ENCODE results near the gene GCLM.

GCLM gene

GRCh38 chr1:93899543-93900207, 9.6 kb downstream of the GCLM start:
- H3K4me3 ChIP-seq (ENCODE audit: low read depth in 1 of 2, low read length in 2 of 2) = no peak overlapping the region
- no peaks in the 10 kb centered on the region for H3K9me3 ChIP-seq (ENCODE audit: control insufficient read depth in 1 of 2, low read length in 2 of 2)
- no peak overlapping the region for H3K9ac ChIP-seq (ENCODE audit: low read depth in 1 of 2, low read length in 2 of 2)
- H3K36me3 ChIP-seq (ENCODE audit: control insufficient read depth in 1 of 2, insufficient read depth in 2 of 2, low read length in 2 of 2) = peaks cover 3 to 27% of the 10 kb centered on the region in 2 donors
- no peaks in the 10 kb centered on the region for H3K27me3 ChIP-seq (ENCODE audit: control insufficient read depth in 1 of 2, insufficient read depth in 2 of 2, low read length in 2 of 2)
- peaks cover 9 to 11% of the 10 kb centered on the region in 2 donors for H3K4me1 ChIP-seq (ENCODE audit: control insufficient read depth in 1 of 2, insufficient read depth in 2 of 2, low read length in 2 of 2)
- no peak overlapping the region for H3K27ac ChIP-seq (ENCODE audit: low read depth, low read length)

- Histone ChIP-seq H3K27me3 (ENCODE audit: control insufficient read depth in 1 of 2, insufficient read depth in 2 of 2, low read length in 2 of 2) (no peaks in the 10 kb centered on the region), H3K36me3 (ENCODE audit: control insufficient read depth in 1 of 2, insufficient read depth in 2 of 2, low read length in 2 of 2) (peaks cover 10 to 15% of the 10 kb centered on the region in 2 donors), H3K27ac (ENCODE audit: low read depth, low read length) (no peak overlapping the region), H3K9ac (ENCODE audit: low read depth in 1 of 2, low read length in 2 of 2) (no peak overlapping the region), H3K4me1 (ENCODE audit: control insufficient read depth in 1 of 2, insufficient read depth in 2 of 2, low read length in 2 of 2) (no peaks in the 10 kb centered on the region), H3K4me3 (ENCODE audit: low read depth in 1 of 2, low read length in 2 of 2) (no peak overlapping the region), H3K9me3 (ENCODE audit: control insufficient read depth in 1 of 2, low read length in 2 of 2) (no peaks in the 10 kb centered on the region)
These were observed 20.3 kb downstream of the GCLM start for GRCh38 chr1:93888900-93889299.

- Histone ChIP-seq H3K9ac (ENCODE audit: low read depth in 1 of 2, low read length in 2 of 2) (no peak overlapping the region), H3K27me3 (ENCODE audit: control insufficient read depth in 1 of 2, insufficient read depth in 2 of 2, low read length in 2 of 2) (no peaks in the 10 kb centered on the region), H3K36me3 (ENCODE audit: control insufficient read depth in 1 of 2, insufficient read depth in 2 of 2, low read length in 2 of 2) (peaks cover 0 to 5% of the 10 kb centered on the region in 2 donors), H3K27ac (ENCODE audit: low read depth, low read length) (no peak overlapping the region), H3K4me1 (ENCODE audit: control insufficient read depth in 1 of 2, insufficient read depth in 2 of 2, low read length in 2 of 2) (peaks cover 12 to 14% of the 10 kb centered on the region in 2 donors), H3K9me3 (ENCODE audit: control insufficient read depth in 1 of 2, low read length in 2 of 2) (no peaks in the 10 kb centered on the region), H3K4me3 (ENCODE audit: low read depth in 1 of 2, low read length in 2 of 2) (no peak overlapping the region)
These were observed 27.0 kb downstream of the GCLM start for GRCh38 chr1:93882269-93882668.

GRCh38 chr1:93880731-93881130, 28.5 kb downstream of the GCLM start:
- Histone ChIP-seq H3K27ac (ENCODE audit: low read depth, low read length) (no peak overlapping the region), H3K9me3 (ENCODE audit: control insufficient read depth in 1 of 2, low read length in 2 of 2) (no peaks in the 10 kb centered on the region), H3K9ac (ENCODE audit: low read depth in 1 of 2, low read length in 2 of 2) (no peak overlapping the region), H3K36me3 (ENCODE audit: control insufficient read depth in 1 of 2, insufficient read depth in 2 of 2, low read length in 2 of 2) (peaks cover 0 to 15% of the 10 kb centered on the region in 2 donors), H3K27me3 (ENCODE audit: control insufficient read depth in 1 of 2, insufficient read depth in 2 of 2, low read length in 2 of 2) (no peaks in the 10 kb centered on the region), H3K4me1 (ENCODE audit: control insufficient read depth in 1 of 2, insufficient read depth in 2 of 2, low read length in 2 of 2) (peaks cover 16 to 21% of the 10 kb centered on the region in 2 donors), H3K4me3 (ENCODE audit: low read depth in 1 of 2, low read length in 2 of 2) (no peak overlapping the region)

GRCh38 chr1:93878889-93879586, 30.2 kb downstream of the GCLM start, which contains the start of gene DNTTIP2:
DNTTIP2 (minus strand) TSS chr1:93879206; CDS start chr1:93879148, 58 bp downstream.
- peak within 1 kb of the TSS; percentile 82 for H3K27ac ChIP-seq (ENCODE audit: low read depth, low read length)
- no peaks in the 10 kb centered on the region for H3K27me3 ChIP-seq (ENCODE audit: control insufficient read depth in 1 of 2, insufficient read depth in 2 of 2, low read length in 2 of 2)

GRCh38 chr1:93878501-93878888, 30.7 kb downstream of the GCLM start:
- Histone ChIP-seq H3K27me3 (ENCODE audit: control insufficient read depth in 1 of 2, insufficient read depth in 2 of 2, low read length in 2 of 2) (no peaks in the 10 kb centered on the region), H3K27ac (ENCODE audit: low read depth, low read length) (peak overlapping the region; percentile 82)

More at GRCh38 chr1:93878889-93879586, 30.2 kb downstream of the GCLM start, which contains the start of gene DNTTIP2:
- peaks cover 16 to 21% of the 10 kb centered on the region in 2 donors for H3K4me1 ChIP-seq (ENCODE audit: control insufficient read depth in 1 of 2, insufficient read depth in 2 of 2, low read length in 2 of 2)
- peaks cover 13 to 32% of the 10 kb centered on the region in 2 donors for H3K36me3 ChIP-seq (ENCODE audit: control insufficient read depth in 1 of 2, insufficient read depth in 2 of 2, low read length in 2 of 2)
- no peaks in the 10 kb centered on the region for H3K9me3 ChIP-seq (ENCODE audit: control insufficient read depth in 1 of 2, low read length in 2 of 2)
- H3K4me3 ChIP-seq (ENCODE audit: low read depth in 1 of 2, low read length in 2 of 2) = peak within 1 kb of the TSS; percentile 90 to 97
- peak within 1 kb of the TSS; percentile 81 to 98 for H3K9ac ChIP-seq (ENCODE audit: low read depth in 1 of 2, low read length in 2 of 2)

GRCh38 chr1:93877529-93877928, 31.7 kb downstream of the GCLM start:
- peaks cover 15 to 46% of the 10 kb centered on the region in 2 donors for H3K36me3 ChIP-seq (ENCODE audit: control insufficient read depth in 1 of 2, insufficient read depth in 2 of 2, low read length in 2 of 2)
- H3K9me3 ChIP-seq (ENCODE audit: control insufficient read depth in 1 of 2, low read length in 2 of 2) = no peaks in the 10 kb centered on the region
- no peaks in the 10 kb centered on the region for H3K27me3 ChIP-seq (ENCODE audit: control insufficient read depth in 1 of 2, insufficient read depth in 2 of 2, low read length in 2 of 2)
- no peak overlapping the region for H3K4me3 ChIP-seq (ENCODE audit: low read depth in 1 of 2, low read length in 2 of 2)
- no peak overlapping the region for H3K27ac ChIP-seq (ENCODE audit: low read depth, low read length)
- H3K9ac ChIP-seq (ENCODE audit: low read depth in 1 of 2, low read length in 2 of 2) = no peak overlapping the region
- peaks cover 16 to 21% of the 10 kb centered on the region in 2 donors for H3K4me1 ChIP-seq (ENCODE audit: control insufficient read depth in 1 of 2, insufficient read depth in 2 of 2, low read length in 2 of 2)

More at GRCh38 chr1:93878501-93878888, 30.7 kb downstream of the GCLM start:
- Histone ChIP-seq H3K9me3 (ENCODE audit: control insufficient read depth in 1 of 2, low read length in 2 of 2) (no peaks in the 10 kb centered on the region), H3K9ac (ENCODE audit: low read depth in 1 of 2, low read length in 2 of 2) (peak overlapping the region; percentile 81 to 98), H3K4me1 (ENCODE audit: control insufficient read depth in 1 of 2, insufficient read depth in 2 of 2, low read length in 2 of 2) (peaks cover 16 to 21% of the 10 kb centered on the region in 2 donors), H3K36me3 (ENCODE audit: control insufficient read depth in 1 of 2, insufficient read depth in 2 of 2, low read length in 2 of 2) (peaks cover 15 to 37% of the 10 kb centered on the region in 2 donors), H3K4me3 (ENCODE audit: low read depth in 1 of 2, low read length in 2 of 2) (peak overlapping the region; percentile 90 to 97)

- no peak overlapping the region for H3K9ac ChIP-seq (ENCODE audit: low read depth in 1 of 2, low read length in 2 of 2)
- no peak overlapping the region for H3K27ac ChIP-seq (ENCODE audit: low read depth, low read length)
- H3K4me1 ChIP-seq (ENCODE audit: control insufficient read depth in 1 of 2, insufficient read depth in 2 of 2, low read length in 2 of 2) = peaks cover 16 to 21% of the 10 kb centered on the region in 2 donors
- H3K36me3 ChIP-seq (ENCODE audit: control insufficient read depth in 1 of 2, insufficient read depth in 2 of 2, low read length in 2 of 2) = peaks cover 22 to 58% of the 10 kb centered on the region in 2 donors
- H3K9me3 ChIP-seq (ENCODE audit: control insufficient read depth in 1 of 2, low read length in 2 of 2) = no peaks in the 10 kb centered on the region
- no peaks in the 10 kb centered on the region for H3K27me3 ChIP-seq (ENCODE audit: control insufficient read depth in 1 of 2, insufficient read depth in 2 of 2, low read length in 2 of 2)
- H3K4me3 ChIP-seq (ENCODE audit: low read depth in 1 of 2, low read length in 2 of 2) = no peak overlapping the region
These were observed 33.0 kb downstream of the GCLM start for GRCh38 chr1:93876244-93876643.

- H3K4me3 ChIP-seq (ENCODE audit: low read depth in 1 of 2, low read length in 2 of 2) = no peak overlapping the region
- no peaks in the 10 kb centered on the region for H3K27me3 ChIP-seq (ENCODE audit: control insufficient read depth in 1 of 2, insufficient read depth in 2 of 2, low read length in 2 of 2)
- H3K27ac ChIP-seq (ENCODE audit: low read depth, low read length) = no peak overlapping the region
- no peaks in the 10 kb centered on the region for H3K9me3 ChIP-seq (ENCODE audit: control insufficient read depth in 1 of 2, low read length in 2 of 2)
- no peak overlapping the region for H3K9ac ChIP-seq (ENCODE audit: low read depth in 1 of 2, low read length in 2 of 2)
- peaks cover 16 to 17% of the 10 kb centered on the region in 2 donors for H3K4me1 ChIP-seq (ENCODE audit: control insufficient read depth in 1 of 2, insufficient read depth in 2 of 2, low read length in 2 of 2)
- H3K36me3 ChIP-seq (ENCODE audit: control insufficient read depth in 1 of 2, insufficient read depth in 2 of 2, low read length in 2 of 2) = peaks cover 31 to 78% of the 10 kb centered on the region in 2 donors
These were observed 35.1 kb downstream of the GCLM start for GRCh38 chr1:93874025-93874651.

GRCh38 chr1:93871366-93871765, 37.9 kb downstream of the GCLM start:
- Histone ChIP-seq H3K9ac (ENCODE audit: low read depth in 1 of 2, low read length in 2 of 2) (no peak overlapping the region), H3K4me3 (ENCODE audit: low read depth in 1 of 2, low read length in 2 of 2) (no peak overlapping the region), H3K4me1 (ENCODE audit: control insufficient read depth in 1 of 2, insufficient read depth in 2 of 2, low read length in 2 of 2) (peaks cover 0 to 3% of the 10 kb centered on the region in 2 donors), H3K27ac (ENCODE audit: low read depth, low read length) (no peak overlapping the region), H3K27me3 (ENCODE audit: control insufficient read depth in 1 of 2, insufficient read depth in 2 of 2, low read length in 2 of 2) (no peaks in the 10 kb centered on the region), H3K9me3 (ENCODE audit: control insufficient read depth in 1 of 2, low read length in 2 of 2) (no peaks in the 10 kb centered on the region), H3K36me3 (ENCODE audit: control insufficient read depth in 1 of 2, insufficient read depth in 2 of 2, low read length in 2 of 2) (peaks cover 34 to 79% of the 10 kb centered on the region in 2 donors)

Data from duodenal mucosa (tissue), 2 donors.